T-cell (primary cell): Measurements from ENCODE around the gene PMEPA1. TPM values are rescaled to one million over a fixed set of nuclear protein-coding genes. Genes with fewer than 3 reads are reported as not detected.

Experiments
- ATAC-seq, 4 experiments: fragments of 200-7000 bp in 3 of 4; fragments of 150-1000 bp in 1 of 4; cut with Tn5 transposase; replicated peaks in 1 of 4; 1 replicate in 3 of 4; 2 replicates in 1 of 4; pipeline ENCODE4 v1.10.0; 2021; ENCODE audit warnings: moderate library complexity in 3 of 4, mild to moderate bottlenecking in 2 of 4, moderate number of reproducible peaks in 1 of 4
- CTCF ChIA-PET, 2 donors: fragments of 300-600 bp; sonication (Branson Sonifier 250); formaldehyde crosslinking; loops; one replicate each; lab custom pipeline; 2022; ENCODE audit warnings: antibody characterized with exemption in 2 of 2; lab: Charles Lee
- POLR2A ChIA-PET, 2 donors: fragments of 300-600 bp; sonication (Branson Sonifier 250); formaldehyde crosslinking; loops; one replicate each; lab custom pipeline; 2022; ENCODE audit warnings: antibody characterized with exemption in 2 of 2; lab: Charles Lee
- DNase-seq, 35 experiments: peaks; one replicate each; pipeline versions ENCODE4 v3.0.0 to v3.0.0-alpha.2; 2013 to 2023
- H3K27ac ChIP-seq: one replicate; pipeline ENCODE4 v1.5.1; 2013; ENCODE audit warnings: low read length
- H3K27me3 ChIP-seq, 2 experiments: replicated peaks in 1 of 2; 1 replicate in 1 of 2; 2 replicates in 1 of 2; pipeline versions ENCODE4 v1.6.1 to v1.7.0; 2013; ENCODE audit warnings: low read length in 1 of 2, mixed read lengths in 1 of 2; ENCODE audit not compliant: control insufficient read depth in 2 of 2, insufficient read depth in 2 of 2; ENCODE audit errors: extremely low read depth in 1 of 2
- H3K36me3 ChIP-seq, 2 donors: 1 replicate in 1 of 2; 2 replicates in 1 of 2; pipeline versions ENCODE4 v1.6.1 to v1.7.0; 2013; ENCODE audit warnings: low read length in 1 of 2; ENCODE audit not compliant: control insufficient read depth in 2 of 2, insufficient read depth in 1 of 2; ENCODE audit errors: extremely low read depth in 1 of 2
- H3K4me1 ChIP-seq, 2 experiments: 1 replicate in 1 of 2; 2 replicates in 1 of 2; pipeline versions ENCODE4 v1.6.1 to v1.7.0; 2013; ENCODE audit warnings: low read length in 2 of 2, mixed read lengths in 1 of 2; ENCODE audit not compliant: insufficient read depth in 2 of 2, control insufficient read depth in 1 of 2; ENCODE audit errors: extremely low read depth in 1 of 2
- H3K4me3 ChIP-seq, 2 donors: 1 replicate in 1 of 2; 2 replicates in 1 of 2; pipeline versions ENCODE4 v1.5.1 to v1.7.0; 2013; ENCODE audit warnings: mild to moderate bottlenecking in 2 of 2, low read length in 1 of 2, moderate library complexity in 1 of 2; ENCODE audit not compliant: control insufficient read depth in 1 of 2; ENCODE audit errors: extremely low read depth in 1 of 2
- H3K9me3 ChIP-seq: 2 replicates; pipeline ENCODE4 v1.7.0; 2013
- H3K27ac Mint-ChIP-seq, 2 donors: one replicate each; pipeline ENCODE4 v1.8.0; 2020 to 2021; ENCODE audit warnings: mild to moderate bottlenecking in 2 of 2, mixed read lengths in 2 of 2
- H3K27me3 Mint-ChIP-seq, 2 donors: one replicate each; pipeline ENCODE4 v1.8.0; 2021 to 2022; ENCODE audit warnings: mixed read lengths in 2 of 2
- H3K36me3 Mint-ChIP-seq: one replicate; pipeline ENCODE4 v1.8.0; 2021; ENCODE audit warnings: mixed read lengths
- H3K4me1 Mint-ChIP-seq, 3 donors: one replicate each; pipeline ENCODE4 v1.8.0; 2020 to 2022; ENCODE audit warnings: mixed read lengths in 3 of 3, mild to moderate bottlenecking in 1 of 3
- H3K4me3 Mint-ChIP-seq, 3 donors: one replicate each; pipeline ENCODE4 v1.8.0; 2020 to 2022; ENCODE audit warnings: mild to moderate bottlenecking in 3 of 3, mixed read lengths in 3 of 3, moderate library complexity in 3 of 3
- H3K9me3 Mint-ChIP-seq, 3 donors: one replicate each; pipeline ENCODE4 v1.8.0; 2020 to 2022; ENCODE audit warnings: mixed read lengths in 3 of 3
- WGBS: methylation state at CpG from one replicate; pipeline ENCODE4 v1.1.5; 2013; ENCODE audit warnings: missing lambda C conversion rate; ENCODE audit not compliant: insufficient coverage; 5-methylcytosine and 5-hydroxymethylcytosine counted together
- total RNA-seq, 35 experiments: library from RNA in 6 of 35; stranded (reverse) in 6 of 35; fragments of 120-200 nt in 1 of 35; gene quantifications; one replicate each; pipeline versions ENCODE4 v1.2.1 to v1.2.4 and lab custom pipeline; 2013 to 2026

Gene PMEPA1
- total RNA-seq, 5 donors from 2014 or later (not counting 1 experiment from before 2014, with no cell fraction given), result 6.0 to 30.4 (median 21.7) TPM

GRCh38 chr20:57664476-57664875, 45.3 kb downstream of the PMEPA1 start:
- POLR2A ChIA-PET, result no interaction called here
- Histone ChIP-seq H3K4me3 (no peak overlapping the region), H3K36me3 (no peaks in the 10 kb centered on the region), H3K27ac (no peak overlapping the region), H3K9me3 (no peaks in the 10 kb centered on the region), H3K27me3 (no peaks in the 10 kb centered on the region), H3K4me1 (peaks cover 0 to 3% of the 10 kb centered on the region in 2 experiments)
- Mint-ChIP-seq H3K9me3 (no peaks in the 10 kb centered on the region), H3K36me3 (peaks cover 1% of the 10 kb centered on the region), H3K27me3 (no peaks in the 10 kb centered on the region), H3K27ac (no peak overlapping the region), H3K4me3 (no peak overlapping the region), H3K4me1 (peaks cover 2 to 5% (median 2%) of the 10 kb centered on the region in 3 donors)
- 89% methylated on average over 14 of the region's 20 CpGs for WGBS
- no peak for DNase-seq
- CTCF ChIA-PET, result no interaction called here
- no peak for ATAC-seq

GRCh38 chr20:57663681-57664451, 45.9 kb downstream of the PMEPA1 start:
- POLR2A ChIA-PET, result no interaction called here
- Mint-ChIP-seq H3K27me3 (no peaks in the 10 kb centered on the region), H3K4me3 (no peak overlapping the region), H3K4me1 (peaks cover 8 to 11% (median 8%) of the 10 kb centered on the region in 3 donors), H3K36me3 (peaks cover 6% of the 10 kb centered on the region), H3K27ac (no peak overlapping the region), H3K9me3 (no peaks in the 10 kb centered on the region)
- no peaks in the 10 kb centered on the region for H3K9me3 ChIP-seq
- CTCF ChIA-PET, result no interaction called here
- H3K27me3 ChIP-seq, result no peaks in the 10 kb centered on the region
- DNase-seq, result no peak
- peaks cover 0 to 9% of the 10 kb centered on the region in 2 experiments for H3K4me1 ChIP-seq
- ATAC-seq, result no peak
- no peak overlapping the region for H3K4me3 ChIP-seq
- no peak overlapping the region for H3K27ac ChIP-seq
- WGBS, result 95% methylated on average over 24 of the region's 27 CpGs
- no peaks in the 10 kb centered on the region for H3K36me3 ChIP-seq

- DNase-seq, result no peak
- Histone ChIP-seq H3K4me3 (no peak overlapping the region), H3K27me3 (peaks cover 0 to 1% of the 10 kb centered on the region in 2 experiments), H3K27ac (no peak overlapping the region), H3K9me3 (no peaks in the 10 kb centered on the region), H3K36me3 (no peaks in the 10 kb centered on the region), H3K4me1 (peaks cover 5 to 15% of the 10 kb centered on the region in 2 experiments)
- no peak overlapping the region for H3K4me3 Mint-ChIP-seq
- ChIA-PET POLR2A (no interaction called here), CTCF (no interaction called here)
- no peak overlapping the region for H3K27ac Mint-ChIP-seq
- H3K9me3 Mint-ChIP-seq, result no peaks in the 10 kb centered on the region
- no peaks in the 10 kb centered on the region for H3K27me3 Mint-ChIP-seq
- WGBS, result 95% methylated on average over 6 of the region's 9 CpGs
- peaks cover 13 to 16% (median 15%) of the 10 kb centered on the region in 3 donors for H3K4me1 Mint-ChIP-seq
- peaks cover 13% of the 10 kb centered on the region for H3K36me3 Mint-ChIP-seq
- ATAC-seq, result no peak
These were observed 46.6 kb downstream of the PMEPA1 start for GRCh38 chr20:57663241-57663640.

GRCh38 chr20:57662456-57663240, 47.2 kb downstream of the PMEPA1 start:
- ATAC-seq (no peak), DNase-seq (no peak)
- Histone ChIP-seq H3K27ac (no peak overlapping the region), H3K36me3 (no peaks in the 10 kb centered on the region), H3K9me3 (no peaks in the 10 kb centered on the region), H3K4me3 (no peak overlapping the region), H3K4me1 (peaks cover 6 to 21% of the 10 kb centered on the region in 2 experiments), H3K27me3 (peaks cover 0 to 6% of the 10 kb centered on the region in 2 experiments)
- H3K4me3 Mint-ChIP-seq, result no peak overlapping the region
- H3K27me3 Mint-ChIP-seq, result no peaks in the 10 kb centered on the region
- ChIA-PET CTCF (no interaction called here), POLR2A (no interaction called here)
- H3K36me3 Mint-ChIP-seq, result peaks cover 18% of the 10 kb centered on the region
- H3K9me3 Mint-ChIP-seq, result no peaks in the 10 kb centered on the region
- no peak overlapping the region for H3K27ac Mint-ChIP-seq
- 82% methylated on average over 14 of the region's 21 CpGs for WGBS
- peaks cover 19 to 22% (median 21%) of the 10 kb centered on the region in 3 donors for H3K4me1 Mint-ChIP-seq

GRCh38 chr20:57661746-57662455, 47.9 kb downstream of the PMEPA1 start:
- Mint-ChIP-seq H3K36me3 (peaks cover 18% of the 10 kb centered on the region), H3K27me3 (no peaks in the 10 kb centered on the region), H3K9me3 (no peaks in the 10 kb centered on the region), H3K4me1 (peaks cover 25 to 28% (median 27%) of the 10 kb centered on the region in 3 donors), H3K27ac (no peak overlapping the region), H3K4me3 (no peak overlapping the region)
- CTCF ChIA-PET, result no interaction called here
- Histone ChIP-seq H3K9me3 (no peaks in the 10 kb centered on the region), H3K4me3 (no peak overlapping the region), H3K4me1 (peaks cover 11 to 28% of the 10 kb centered on the region in 2 experiments), H3K36me3 (no peaks in the 10 kb centered on the region), H3K27me3 (peaks cover 0 to 6% of the 10 kb centered on the region in 2 experiments), H3K27ac (no peak overlapping the region)
- no peak for DNase-seq
- 87% methylated on average over 26 of the region's 26 CpGs for whole genome bisulfite sequencing
- POLR2A ChIA-PET, result no interaction called here
- no peak for ATAC-seq
